GM12892 (cell line): ENCODE results near the gene ZNF565.

Experiments used
- POLR2A ChIP-seq: IDR thresholded peaks from 2 replicates; pipeline ENCODE4 v1.6.1; 2011; ENCODE audit warnings: low read depth, low read length, control low read depth
- POLR2AphosphoS5 ChIP-seq: IDR thresholded peaks from 2 replicates; pipeline ENCODE4 v1.6.1; 2011; ENCODE audit warnings: low read depth, low read length, control low read depth
- TAF1 ChIP-seq: IDR thresholded peaks from 2 replicates; pipeline ENCODE4 v1.6.1; 2011; ENCODE audit warnings: low read depth, mild to moderate bottlenecking, control low read depth, low read length, borderline replicate concordance

DNA sequence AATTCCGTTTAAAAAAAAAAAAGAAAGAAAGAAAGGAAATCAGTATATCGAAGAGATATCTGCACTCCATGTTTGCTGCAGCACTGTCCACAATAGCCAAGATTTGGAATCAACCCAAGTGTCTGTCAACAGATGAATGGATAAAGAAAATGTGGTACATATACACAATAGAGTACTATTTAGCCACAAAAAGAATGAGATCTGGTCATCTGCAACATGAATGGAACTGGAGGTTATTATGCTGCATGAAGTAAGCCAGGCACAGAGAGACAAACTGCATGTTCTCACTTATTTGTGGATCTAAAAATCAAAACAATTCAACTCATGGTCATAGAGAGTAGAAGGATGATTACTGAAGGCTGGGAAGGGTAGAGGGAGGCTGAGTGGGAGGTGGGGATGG, 16.3 kb downstream of the ZNF565 start:
- TF ChIP-seq POLR2A, result no peak
- TF ChIP-seq POLR2AphosphoS5, result no peak
- TF ChIP-seq TAF1, result no peak
